ENCODE results near the gene KCNMA1.

The KCNMA1 gene

DNA sequence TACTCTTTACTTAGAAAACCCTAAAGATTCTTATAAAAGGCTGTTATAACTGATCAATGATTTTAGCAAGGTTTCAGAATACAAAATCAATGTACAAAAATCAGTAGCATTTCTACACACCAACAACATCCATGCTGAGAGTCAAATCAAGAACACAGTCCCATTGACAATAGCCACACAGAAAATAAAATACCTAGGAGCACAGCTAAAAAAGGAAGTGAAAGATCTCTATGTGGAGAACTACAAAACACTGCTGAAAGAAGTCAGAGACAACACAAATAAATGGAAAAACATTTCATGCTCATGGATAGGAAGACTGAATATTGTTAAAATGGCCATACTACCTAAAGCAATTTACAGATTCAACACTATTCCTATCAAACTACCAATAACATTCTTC, 427.0 kb downstream of the KCNMA1 start:
- TF ChIP-seq, protein P1, sequence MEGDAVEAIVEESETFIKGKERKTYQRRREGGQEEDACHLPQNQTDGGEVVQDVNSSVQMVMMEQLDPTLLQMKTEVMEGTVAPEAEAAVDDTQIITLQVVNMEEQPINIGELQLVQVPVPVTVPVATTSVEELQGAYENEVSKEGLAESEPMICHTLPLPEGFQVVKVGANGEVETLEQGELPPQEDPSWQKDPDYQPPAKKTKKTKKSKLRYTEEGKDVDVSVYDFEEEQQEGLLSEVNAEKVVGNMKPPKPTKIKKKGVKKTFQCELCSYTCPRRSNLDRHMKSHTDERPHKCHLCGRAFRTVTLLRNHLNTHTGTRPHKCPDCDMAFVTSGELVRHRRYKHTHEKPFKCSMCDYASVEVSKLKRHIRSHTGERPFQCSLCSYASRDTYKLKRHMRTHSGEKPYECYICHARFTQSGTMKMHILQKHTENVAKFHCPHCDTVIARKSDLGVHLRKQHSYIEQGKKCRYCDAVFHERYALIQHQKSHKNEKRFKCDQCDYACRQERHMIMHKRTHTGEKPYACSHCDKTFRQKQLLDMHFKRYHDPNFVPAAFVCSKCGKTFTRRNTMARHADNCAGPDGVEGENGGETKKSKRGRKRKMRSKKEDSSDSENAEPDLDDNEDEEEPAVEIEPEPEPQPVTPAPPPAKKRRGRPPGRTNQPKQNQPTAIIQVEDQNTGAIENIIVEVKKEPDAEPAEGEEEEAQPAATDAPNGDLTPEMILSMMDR (conservative IDR thresholded peaks at IDR 0.05; ENCODE audit: low read depth, low read length), result no peak
- no peak overlapping the region for H3K4me3 ChIP-seq (ENCODE audit: low read length)
- no peak for DNase-seq (ENCODE audit: low read depth)

DNA sequence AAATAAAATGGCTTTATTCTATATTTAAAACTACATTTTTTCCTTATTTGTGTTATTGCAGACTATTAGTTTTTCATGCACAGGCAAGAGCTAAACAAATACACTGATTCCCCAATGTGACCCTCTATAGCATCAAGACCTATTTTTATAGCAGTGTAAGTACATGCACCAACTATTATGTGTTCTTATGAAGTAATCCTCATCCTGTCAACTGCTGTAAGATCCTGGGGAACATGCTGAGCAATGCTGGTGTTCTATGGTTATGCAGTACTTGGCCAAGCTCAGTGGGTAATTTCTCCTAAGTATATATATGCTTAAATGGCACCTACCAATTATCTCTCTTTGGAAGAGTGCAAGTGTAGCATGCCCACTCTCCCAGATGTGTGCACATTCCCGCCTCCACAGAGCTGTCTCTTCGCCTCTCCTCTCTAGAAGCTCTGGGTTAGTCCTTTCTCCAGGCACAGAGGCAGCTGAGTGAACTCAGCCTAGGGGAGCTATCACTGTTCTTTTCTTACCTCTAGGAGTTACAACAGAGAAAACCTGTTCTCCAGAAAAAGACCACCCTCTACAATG, 428.8 kb downstream of the KCNMA1 start:
- H3K4me3 ChIP-seq (ENCODE audit: low read length), result no peak overlapping the region
- TF ChIP-seq, protein P1 (conservative IDR thresholded peaks at IDR 0.05; ENCODE audit: low read depth, low read length), result no peak
- DNase-seq (ENCODE audit: low read depth), result no peak

DNA sequence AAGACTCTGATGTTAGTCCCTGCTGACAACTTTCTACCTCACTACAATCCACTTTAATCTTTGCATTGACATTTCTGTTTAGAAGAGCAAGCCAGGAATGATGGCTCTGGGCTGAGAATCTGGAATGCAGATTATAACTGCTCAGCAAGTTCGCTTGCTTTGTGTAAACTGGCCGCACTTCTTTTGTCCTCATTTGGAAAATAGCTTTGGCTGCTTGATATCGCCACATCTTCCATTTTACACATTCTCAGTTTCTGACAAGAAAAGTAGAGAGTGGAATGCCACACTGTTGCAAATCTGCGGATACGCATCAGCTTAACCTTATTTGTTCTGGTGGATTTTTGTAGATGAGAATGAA, 429.8 kb downstream of the KCNMA1 start:
- TF ChIP-seq, protein P1 (conservative IDR thresholded peaks at IDR 0.05; ENCODE audit: low read depth, low read length), result no peak
- H3K4me3 ChIP-seq (ENCODE audit: low read length), result no peak overlapping the region
- DNase-seq (ENCODE audit: low read depth), result no peak

DNA sequence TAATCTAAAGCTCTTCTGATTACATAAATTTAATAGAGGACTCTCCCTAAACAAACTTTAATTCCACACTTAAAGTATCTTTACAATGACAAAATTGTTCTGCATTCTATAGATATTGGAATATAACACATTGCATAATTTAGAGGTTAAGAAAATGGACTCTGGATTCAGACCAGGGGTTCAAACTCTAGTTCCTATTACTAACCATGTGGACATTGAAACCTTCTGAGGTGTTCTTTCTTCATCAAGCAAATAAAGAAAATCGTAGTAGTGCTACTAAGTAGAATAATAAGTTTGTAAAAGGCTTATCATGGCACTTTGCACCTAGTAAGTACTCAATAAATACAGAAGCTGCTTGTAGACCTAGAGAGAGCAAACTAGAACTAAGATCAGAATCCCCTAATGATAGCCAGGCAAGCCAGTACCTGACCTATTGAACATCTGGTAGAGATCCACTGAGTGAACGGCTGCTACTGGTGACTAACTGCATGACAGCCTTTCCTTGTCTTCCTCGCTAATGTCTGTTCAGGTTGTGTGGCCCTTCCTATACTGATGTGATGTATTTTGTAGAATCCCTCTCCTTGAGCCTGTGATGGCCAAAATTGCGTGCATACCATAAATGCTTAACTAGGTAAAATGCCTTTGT, 430.3 kb downstream of the KCNMA1 start:
- H3K4me3 ChIP-seq (ENCODE audit: low read length), result no peak overlapping the region
- no peak for DNase-seq (ENCODE audit: low read depth)
- TF ChIP-seq, protein P1 (conservative IDR thresholded peaks at IDR 0.05; ENCODE audit: low read depth, low read length), result no peak

DNA sequence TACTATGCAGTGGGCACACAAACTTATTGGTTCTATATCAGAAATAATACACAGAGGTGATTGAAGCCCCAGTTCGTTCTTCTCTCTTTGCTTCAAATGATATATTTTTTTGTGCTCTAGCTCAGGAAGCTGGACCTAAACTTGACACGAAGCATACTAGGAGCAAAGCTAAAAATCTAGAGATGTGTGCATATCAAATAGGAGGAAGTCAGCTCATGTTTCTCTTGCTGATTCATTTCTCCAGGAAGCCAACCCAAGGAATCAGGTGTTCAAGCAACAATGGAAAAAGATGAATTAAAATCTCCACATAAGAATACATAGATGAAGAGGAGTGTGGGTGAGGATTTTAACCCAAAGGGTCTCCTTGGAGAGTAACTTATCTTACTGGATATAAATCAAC, 432.5 kb downstream of the KCNMA1 start:
- H3K4me3 ChIP-seq (ENCODE audit: low read length), result no peak overlapping the region
- no peak for DNase-seq (ENCODE audit: low read depth)
- TF ChIP-seq, protein P1 (conservative IDR thresholded peaks at IDR 0.05; ENCODE audit: low read depth, low read length), result no peak

DNA sequence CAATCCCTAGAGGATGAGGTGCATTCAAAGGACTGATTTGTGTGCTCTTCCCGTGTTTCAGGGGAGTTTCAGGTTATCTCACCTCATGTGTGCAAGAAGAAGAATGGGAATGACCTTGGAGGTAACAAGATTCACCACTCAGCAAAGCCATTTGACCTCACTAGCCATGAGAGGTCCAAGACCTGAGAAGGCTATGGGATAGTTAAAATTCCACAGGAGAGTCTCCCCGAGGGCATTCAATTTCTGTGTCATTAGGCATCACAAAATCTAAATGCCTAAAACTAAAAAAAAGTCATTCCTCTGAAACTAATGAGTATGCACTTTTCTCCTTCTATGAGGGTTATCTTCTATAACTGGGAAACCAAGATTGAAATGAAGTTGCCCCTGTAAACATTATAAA, 433.4 kb downstream of the KCNMA1 start:
- H3K4me3 ChIP-seq (ENCODE audit: low read length), result no peak overlapping the region
- no peak for DNase-seq (ENCODE audit: low read depth)
- TF ChIP-seq, protein P1 (conservative IDR thresholded peaks at IDR 0.05; ENCODE audit: low read depth, low read length), result no peak

DNA sequence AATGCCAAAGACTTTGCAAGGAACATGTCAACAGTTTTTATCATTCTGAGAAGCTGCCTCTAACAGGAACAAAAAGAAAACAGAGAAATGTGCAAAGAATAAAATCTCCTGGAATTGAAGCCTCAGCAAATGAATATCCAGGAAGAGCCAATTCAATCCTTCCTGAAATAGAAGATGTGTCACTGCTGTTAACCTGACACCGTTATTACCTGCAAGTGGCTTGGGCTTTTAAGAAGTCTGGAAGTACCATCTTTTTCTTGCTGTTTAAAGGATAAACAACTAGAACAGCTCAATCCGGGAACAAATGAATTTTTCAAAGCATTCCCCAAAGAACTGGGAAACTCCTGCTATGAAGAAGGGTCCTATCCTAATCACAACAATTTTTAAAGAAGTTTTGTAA, 434.8 kb downstream of the KCNMA1 start:
- no peak for DNase-seq (ENCODE audit: low read depth)

More for the DNA sequence above, 434.8 kb downstream of the KCNMA1 start:
- no peak overlapping the region for H3K4me3 ChIP-seq (ENCODE audit: low read length)
- TF ChIP-seq, protein P1 (conservative IDR thresholded peaks at IDR 0.05; ENCODE audit: low read depth, low read length), result no peak

Data from retinal pigment epithelial cell (primary cell).